Fibroblast of gingiva (primary cell): ENCODE data around the gene TMEM9B.
"Not testable (repeated sequence)": the region's sequence is repeated elsewhere in the genome, so short reads cannot be mapped to it uniquely, and the experiment has no call there.

ENCODE experiments used
- DNase-seq: peaks from one replicate; pipeline ENCODE4 v3.0.0-alpha.2; 2011; ENCODE audit warnings: low read depth

Gene TMEM9B

DNA sequence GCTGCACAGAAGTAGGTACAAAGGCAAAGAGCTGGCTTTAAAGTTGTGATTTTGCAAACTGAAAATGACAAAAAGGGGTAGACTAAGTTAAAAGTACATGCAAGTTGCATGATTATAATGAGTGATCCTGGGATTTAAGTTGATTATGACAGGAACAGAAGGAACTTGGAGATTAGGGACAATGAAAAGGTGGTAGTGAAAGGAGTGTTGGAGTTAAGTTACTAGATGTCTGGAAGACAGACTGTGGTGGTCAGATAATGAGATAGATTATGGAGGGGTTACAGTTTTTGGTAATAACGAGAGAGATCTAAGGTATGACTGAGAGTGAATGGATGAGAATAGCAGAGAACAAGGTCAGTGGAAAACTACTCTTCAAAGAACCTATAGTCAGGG lies 7.7 kb upstream of the TMEM9B start:
- no peak for DNase-seq

- peak; percentile 8 for DNase-seq
Measured at GRCh38 chr11:8971196-8971923, 7.1 kb upstream of the TMEM9B start.

DNA sequence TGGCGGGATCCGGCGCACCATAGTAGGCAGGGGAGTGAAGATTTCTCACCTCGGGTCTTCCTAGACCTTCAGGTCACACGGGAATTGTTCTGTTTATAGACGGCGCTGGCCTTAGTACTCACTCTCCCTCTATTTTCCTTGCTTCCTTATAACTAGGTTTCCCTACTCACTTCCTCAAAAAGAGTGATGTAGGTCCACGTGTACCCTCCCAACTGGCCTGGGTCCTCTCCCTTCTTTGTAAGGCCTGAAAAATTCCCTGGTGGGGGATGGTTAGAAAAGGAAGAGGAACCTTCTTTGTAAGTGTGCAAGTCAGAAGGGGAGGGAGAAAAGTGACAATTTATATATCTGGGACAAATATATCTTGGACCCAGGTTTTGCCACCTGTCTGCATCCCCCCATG lies 2.9 kb upstream of the TMEM9B start:
- DNase-seq = no peak

DNA sequence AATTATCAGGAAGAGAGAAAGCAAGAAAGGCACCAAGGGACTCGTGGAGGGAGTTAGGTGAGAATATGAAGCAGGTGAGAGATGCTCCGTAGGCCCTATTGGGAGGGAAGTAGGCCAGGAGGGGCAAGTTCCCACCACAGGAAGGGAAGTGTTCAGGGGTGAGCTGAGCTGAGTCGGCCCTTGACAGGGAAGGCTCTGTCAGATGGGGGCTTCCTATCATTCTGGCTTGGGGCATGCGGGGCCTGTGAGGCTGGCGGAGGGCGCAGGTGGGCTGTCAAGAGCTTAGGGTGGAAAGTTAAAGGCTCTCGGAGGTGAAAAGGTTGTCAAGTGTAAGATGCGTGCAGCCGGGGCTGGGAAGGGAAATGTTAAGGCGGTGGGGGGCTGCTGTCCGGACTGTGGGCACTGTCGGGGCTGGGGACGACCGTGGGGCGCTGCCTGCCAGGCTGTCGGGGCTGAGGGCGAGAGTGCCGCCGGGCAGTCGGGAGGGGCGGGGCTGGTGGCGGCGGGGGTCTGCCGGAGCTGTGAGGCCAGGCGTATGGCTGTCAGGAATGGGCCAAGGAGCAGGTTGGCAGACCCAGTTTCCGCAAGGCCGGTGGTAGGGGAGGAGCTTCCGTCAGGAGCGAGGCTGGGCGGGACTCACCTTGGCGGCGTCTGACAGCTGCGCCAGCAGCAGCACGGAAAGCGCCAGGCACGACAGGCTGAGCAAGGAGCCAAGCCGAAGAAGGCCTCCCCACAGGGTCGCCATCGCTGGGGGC lies 496 bp downstream of the TMEM9B start:
- DNase-seq = no peak

DNA sequence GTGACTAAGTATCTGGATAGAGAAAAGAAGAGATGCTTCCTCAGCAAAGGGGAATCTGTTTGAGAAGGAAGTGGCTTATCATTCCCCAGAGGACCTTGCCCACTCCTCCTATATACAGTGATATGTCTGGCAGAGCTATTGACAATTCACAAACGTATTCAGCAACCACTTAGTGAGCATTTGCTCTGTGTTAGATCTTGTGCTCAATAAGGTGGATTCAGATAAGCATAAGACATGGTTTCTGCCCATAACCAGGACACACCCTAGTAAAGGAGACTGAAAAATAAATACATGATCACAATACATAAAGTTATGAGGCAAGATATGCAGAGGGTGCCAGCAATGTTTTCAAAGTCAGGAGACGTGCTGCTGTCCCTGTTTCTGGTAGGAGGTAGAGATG lies 1.4 kb downstream of the TMEM9B start:
- DNase-seq = no peak

DNA sequence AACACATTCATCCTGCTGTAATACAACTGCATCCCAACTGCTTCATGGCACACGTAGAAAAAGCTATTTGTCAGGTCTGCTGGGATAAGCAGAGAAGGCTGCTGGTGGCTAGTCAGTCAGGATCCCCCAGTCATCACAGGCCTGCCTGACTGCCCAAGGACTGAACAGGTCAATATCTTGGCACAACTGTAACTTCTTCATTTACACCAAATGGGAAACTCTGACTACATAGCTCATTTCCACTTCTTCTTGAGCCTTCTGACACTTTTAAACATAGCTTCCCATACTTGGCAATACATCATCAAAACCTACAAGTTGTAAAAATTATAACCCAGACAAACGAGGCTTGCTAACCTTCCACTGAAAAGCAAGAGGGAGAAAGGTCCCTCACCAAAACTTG lies 2.8 kb downstream of the TMEM9B start:
- DNase-seq = no peak

GRCh38 chr11:8959546-8960166 lies 4.6 kb downstream of the TMEM9B start:
- DNase-seq = peak; percentile 78

GRCh38 chr11:8956860-8957259 lies 7.4 kb downstream of the TMEM9B start:
- no peak for DNase-seq

GRCh38 chr11:8948886-8949285 lies 15.4 kb downstream of the TMEM9B start:
- no peak for DNase-seq

- no peak for DNase-seq
Measured at GRCh38 chr11:8947230-8947943, 16.9 kb downstream of the TMEM9B start.

- DNase-seq = no peak
Measured at GRCh38 chr11:8942518-8943066, 21.6 kb downstream of the TMEM9B start, which contains the start of gene ASCL3. ASCL3 (minus strand) TSS chr11:8943016; CDS start chr11:8938161, 4,855 bp downstream.

- no peak for DNase-seq
Measured at GRCh38 chr11:8941341-8942103, 22.7 kb downstream of the TMEM9B start.

- no peak for DNase-seq
Measured at GRCh38 chr11:8937659-8938058, 26.6 kb downstream of the TMEM9B start.

- DNase-seq = no peak
Measured at GRCh38 chr11:8937159-8937558, 27.1 kb downstream of the TMEM9B start.

DNA sequence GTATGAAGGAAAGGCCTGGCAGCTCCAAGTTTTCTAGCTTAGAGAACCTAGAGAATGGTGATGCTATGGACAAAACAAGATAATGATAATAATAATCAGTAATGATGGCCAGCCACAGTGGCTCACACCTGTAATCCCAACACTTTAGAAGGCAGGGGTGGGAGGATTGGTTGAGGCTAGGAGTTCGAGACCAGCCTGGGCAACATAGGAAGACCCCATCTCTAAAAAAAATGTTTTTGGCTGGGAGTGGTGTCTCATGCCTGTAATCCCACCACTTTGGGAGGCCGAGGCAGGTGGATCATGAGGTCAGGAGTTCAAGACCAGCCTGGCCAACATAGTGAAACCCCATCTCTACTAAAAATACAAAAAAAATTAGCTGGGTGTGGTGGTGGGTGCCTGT lies 28.5 kb downstream of the TMEM9B start:
- not testable (repeated sequence) for DNase-seq

DNA sequence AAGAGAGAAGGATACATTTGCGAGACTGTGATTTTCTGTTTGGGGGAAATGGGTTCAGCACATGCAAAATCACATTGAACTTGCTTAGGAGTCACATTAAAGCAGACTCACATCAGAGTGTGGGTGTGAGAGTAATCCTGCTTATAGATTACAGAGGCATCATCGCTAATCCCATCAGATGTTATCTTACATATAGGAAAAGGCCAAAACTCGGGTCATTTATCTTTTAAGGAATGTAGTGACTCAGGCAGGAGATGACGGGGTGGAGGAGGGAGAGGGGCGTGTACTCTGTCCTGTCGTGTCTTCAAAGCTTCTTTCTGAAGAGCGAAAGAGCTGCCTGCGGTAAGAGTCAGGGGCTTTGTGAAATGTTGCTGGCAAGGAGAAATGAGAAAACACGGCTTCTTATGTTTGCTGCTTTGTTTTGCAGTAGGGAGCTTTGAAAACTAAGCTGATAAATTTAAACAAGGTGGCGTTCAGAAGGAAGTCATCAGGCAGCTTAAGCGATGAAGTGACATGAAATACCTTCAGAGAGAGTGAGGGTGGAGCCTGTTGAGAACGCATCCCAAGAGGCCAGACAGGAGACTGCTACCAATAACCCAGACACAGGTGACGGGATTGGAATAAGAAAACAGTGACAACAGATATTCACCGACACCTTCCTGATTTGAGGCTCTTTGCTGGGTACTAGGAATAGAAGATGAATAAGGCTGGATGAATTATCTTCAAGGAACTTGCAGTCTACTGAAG lies 29.3 kb downstream of the TMEM9B start:
- DNase-seq = no peak

DNA sequence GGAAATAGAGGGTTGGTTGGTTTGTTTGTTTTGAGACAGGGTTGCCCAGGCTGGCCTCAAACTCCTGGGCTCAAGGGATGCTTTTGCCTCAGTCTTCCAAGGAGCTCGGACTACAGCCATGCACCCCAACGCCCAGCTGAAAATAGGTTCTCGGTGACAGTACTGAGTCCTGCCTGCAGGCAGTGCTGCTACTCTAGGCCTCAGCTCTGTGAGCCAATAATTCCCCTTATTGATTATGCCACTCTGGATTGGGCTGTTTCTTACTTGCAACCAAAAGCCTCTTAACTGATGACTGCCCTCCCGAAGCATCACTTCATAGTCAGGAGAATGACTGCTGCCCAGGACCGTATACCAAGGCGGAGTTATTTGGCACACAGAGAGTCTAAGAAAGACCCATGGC lies 30.3 kb downstream of the TMEM9B start:
- DNase-seq = no peak

DNA sequence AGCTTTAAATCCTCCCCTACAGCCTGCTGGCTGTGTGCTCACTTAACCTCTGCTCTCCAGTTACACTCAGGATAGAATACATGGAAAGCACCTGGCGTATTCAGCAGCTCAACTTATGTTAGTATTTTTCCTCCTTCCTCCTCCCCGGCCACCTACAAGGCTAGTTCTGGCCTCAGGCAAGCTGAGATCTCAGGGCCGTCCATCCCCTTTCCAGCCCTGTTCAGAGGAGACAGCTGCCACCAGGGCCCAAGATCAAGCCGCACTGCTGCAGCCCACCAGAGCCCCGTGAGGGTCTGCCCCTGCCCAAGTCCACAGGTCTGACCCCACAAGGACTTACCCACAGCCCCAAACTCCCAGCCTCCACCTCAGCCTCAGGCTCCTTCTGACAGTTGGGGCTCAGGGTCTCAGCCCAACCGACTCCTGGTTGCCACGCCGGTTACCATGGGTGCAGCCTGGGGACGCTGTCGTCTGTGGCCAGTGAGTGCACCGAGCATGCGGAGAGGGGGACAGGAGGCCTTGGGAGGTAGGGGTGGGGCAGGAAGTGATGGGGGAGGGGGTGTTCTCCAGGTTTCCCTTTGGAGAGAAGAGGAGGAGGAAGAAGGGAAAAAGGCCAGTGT lies 31.6 kb downstream of the TMEM9B start, which contains the start of gene C11orf16:
Gene C11orf16 (minus strand): TSS at position 384 of the 617 bp plus-strand sequence. CDS start 639 bp downstream, outside the sequence.
- no peak for DNase-seq

DNA sequence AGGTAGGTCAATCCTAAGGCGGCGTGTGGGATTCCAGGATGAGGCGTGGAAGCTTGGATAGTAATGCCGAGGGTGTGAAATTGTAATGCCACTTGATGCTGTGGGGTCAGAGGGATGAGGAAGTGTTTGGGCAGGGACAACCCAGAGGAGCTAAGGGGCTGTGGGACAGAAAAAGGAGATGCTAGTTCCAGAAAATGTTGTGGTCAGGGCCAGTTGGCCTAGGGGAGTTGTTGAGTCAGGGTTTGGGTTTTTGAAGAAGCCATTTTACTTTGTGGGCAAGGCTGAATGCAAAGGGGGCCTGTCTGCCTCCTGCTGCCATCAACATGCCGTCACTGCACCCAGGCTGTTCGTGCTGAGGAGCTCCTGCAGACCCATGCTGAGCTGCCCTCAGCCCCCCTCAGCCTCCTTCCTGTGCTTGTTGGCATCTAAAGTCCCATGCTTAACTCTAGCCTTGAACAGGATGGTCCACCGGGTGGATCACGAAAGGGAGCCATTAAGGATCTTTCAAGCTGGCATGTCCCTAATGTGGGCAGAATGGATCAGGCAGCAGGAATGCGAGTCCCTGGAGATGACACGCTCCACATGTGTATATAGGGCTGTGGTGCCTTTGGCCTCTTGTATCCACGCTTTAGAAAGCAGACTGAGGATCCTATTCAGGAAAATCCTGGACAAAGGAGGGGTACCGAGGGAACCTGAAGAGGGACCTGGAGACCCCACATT lies 33.6 kb downstream of the TMEM9B start:
- no peak for DNase-seq
